HG02588 (cell line): ENCODE results near the gene TFCP2.
"Not testable (repeated sequence)": the region's sequence is repeated elsewhere in the genome, so short reads cannot be mapped to it uniquely, and the experiment has no call there.

Source experiments
- ATAC-seq: cut with Tn5 transposase; IDR thresholded peaks from one replicate; pipeline ENCODE4 v1.9.1; 2021; ENCODE audit warnings: mild to moderate bottlenecking, moderate library complexity; ENCODE audit not compliant: unreplicated experiment

TFCP2 gene, protein sequence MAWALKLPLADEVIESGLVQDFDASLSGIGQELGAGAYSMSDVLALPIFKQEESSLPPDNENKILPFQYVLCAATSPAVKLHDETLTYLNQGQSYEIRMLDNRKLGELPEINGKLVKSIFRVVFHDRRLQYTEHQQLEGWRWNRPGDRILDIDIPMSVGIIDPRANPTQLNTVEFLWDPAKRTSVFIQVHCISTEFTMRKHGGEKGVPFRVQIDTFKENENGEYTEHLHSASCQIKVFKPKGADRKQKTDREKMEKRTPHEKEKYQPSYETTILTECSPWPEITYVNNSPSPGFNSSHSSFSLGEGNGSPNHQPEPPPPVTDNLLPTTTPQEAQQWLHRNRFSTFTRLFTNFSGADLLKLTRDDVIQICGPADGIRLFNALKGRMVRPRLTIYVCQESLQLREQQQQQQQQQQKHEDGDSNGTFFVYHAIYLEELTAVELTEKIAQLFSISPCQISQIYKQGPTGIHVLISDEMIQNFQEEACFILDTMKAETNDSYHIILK

GRCh38 chr12:51172515-51173431 is at the start of gene TFCP2:
TFCP2 (minus strand) TSS chr12:51173135; CDS start chr12:51172422, 713 bp downstream.
- peak; percentile 94 for ATAC-seq

GRCh38 chr12:51222461-51222860 is 49.5 kb upstream of the TFCP2 start:
- ATAC-seq = no peak

- not testable (repeated sequence) for ATAC-seq
These were observed 46.9 kb upstream of the TFCP2 start for GRCh38 chr12:51219857-51220256.

- ATAC-seq = no peak
These were observed 46.4 kb upstream of the TFCP2 start for GRCh38 chr12:51219322-51219721.

DNA sequence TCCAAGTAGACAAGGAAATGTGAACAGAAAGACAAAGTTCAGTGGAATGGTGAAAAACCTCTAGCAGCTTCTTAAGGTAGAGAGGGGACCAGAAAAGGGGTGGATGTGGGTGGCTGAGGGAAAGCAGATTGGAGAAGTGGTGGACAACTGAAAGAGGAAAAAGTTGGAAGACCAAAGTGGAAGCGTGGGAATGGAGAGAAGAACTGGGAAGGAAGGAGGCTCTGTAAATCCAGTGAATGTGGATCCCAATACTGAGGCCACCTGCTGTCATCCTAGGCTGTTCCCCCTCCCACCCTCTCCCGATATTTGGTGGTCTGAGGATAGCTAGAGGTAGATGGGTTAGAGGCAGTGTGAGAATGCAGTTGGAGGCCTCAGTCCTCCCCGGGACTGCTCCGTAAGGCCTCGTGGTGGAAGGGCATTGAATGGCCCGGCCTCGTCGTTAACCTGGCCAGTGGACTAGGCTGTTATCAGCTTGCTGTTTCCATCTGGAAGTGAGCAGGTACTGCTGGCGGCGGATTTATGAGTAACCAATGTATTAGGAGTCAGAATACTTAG is 45.7 kb upstream of the TFCP2 start:
- no peak for ATAC-seq

DNA sequence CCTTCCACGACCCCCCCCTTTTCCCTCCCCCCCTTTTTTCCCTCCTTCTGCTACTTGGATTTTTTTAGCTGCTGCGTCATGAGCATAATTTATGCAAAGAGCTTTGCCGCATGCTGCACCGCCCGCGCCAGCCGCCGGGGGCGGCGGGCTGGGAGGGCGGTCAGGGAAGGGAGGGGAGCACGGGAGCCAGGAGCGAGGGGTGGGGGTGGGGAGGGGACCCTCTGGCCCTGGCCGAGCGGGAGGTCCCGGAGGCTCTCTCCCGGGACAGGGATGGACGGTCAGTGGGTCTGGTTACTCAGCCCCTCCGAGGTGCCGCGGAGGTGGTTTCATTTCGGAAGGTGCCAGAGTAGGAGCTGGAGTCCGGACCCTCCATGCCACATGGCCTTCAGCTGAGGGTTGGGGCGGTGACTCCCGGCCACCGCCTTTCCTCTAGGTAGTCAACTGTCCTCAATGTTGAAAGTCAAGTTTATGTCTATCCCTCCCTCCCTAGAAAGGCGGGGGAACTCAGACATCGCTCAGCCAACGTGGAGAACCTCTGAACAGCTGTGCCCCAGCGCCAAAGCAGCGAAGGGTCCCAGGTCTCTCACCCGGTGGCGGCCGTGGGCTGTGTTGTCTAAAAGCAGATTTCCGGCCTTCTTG is 45.2 kb upstream of the TFCP2 start, which contains the start of gene POU6F1:
Gene POU6F1, minus strand, starts transcription at position 95 of the 639 bp plus-strand sequence. CDS start 11,226 bp downstream, outside the sequence.
- peak; percentile 62 for ATAC-seq

- ATAC-seq = peak; percentile 58
These were observed 44.4 kb upstream of the TFCP2 start for GRCh38 chr12:51217133-51217967.

GRCh38 chr12:51216642-51217041 is 43.7 kb upstream of the TFCP2 start:
- no peak for ATAC-seq

- no peak for ATAC-seq
These were observed 42.0 kb upstream of the TFCP2 start for GRCh38 chr12:51214895-51215294.

DNA sequence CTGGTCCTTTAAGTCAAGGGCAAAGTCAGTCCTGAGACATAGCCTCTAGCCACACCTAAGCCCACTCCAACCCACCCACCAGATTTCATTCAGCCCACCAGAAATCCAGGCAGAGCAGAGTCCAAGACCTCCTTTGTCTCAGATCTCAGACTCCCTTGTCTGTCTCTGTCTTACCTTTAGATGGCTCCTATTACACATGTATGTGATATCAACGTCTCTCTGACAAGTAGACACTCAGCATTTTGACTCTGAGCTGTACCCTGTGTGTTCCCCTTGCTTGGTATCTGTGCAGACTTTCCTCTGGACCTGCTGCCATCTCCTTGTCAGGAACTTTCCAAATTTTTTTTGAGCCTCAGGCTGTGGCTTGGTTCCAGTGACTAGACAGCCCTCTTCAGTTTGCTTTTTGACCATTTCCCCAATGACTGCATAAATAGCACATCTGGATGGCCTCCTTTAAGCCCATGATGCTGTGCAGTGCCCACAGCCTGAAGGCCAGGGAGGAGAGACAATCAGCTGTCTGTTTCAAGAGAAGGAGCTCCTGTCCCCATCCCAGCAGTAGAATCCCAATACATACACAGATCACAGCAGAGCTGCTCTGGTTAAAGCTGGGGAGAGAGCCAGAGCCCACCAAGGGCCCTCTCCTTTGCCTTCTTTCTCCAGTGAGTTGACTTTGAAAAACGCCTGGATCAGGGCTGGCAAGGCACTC is 37.9 kb upstream of the TFCP2 start:
- ATAC-seq = no peak

GRCh38 chr12:51209259-51209658 is 36.3 kb upstream of the TFCP2 start:
- no peak for ATAC-seq

DNA sequence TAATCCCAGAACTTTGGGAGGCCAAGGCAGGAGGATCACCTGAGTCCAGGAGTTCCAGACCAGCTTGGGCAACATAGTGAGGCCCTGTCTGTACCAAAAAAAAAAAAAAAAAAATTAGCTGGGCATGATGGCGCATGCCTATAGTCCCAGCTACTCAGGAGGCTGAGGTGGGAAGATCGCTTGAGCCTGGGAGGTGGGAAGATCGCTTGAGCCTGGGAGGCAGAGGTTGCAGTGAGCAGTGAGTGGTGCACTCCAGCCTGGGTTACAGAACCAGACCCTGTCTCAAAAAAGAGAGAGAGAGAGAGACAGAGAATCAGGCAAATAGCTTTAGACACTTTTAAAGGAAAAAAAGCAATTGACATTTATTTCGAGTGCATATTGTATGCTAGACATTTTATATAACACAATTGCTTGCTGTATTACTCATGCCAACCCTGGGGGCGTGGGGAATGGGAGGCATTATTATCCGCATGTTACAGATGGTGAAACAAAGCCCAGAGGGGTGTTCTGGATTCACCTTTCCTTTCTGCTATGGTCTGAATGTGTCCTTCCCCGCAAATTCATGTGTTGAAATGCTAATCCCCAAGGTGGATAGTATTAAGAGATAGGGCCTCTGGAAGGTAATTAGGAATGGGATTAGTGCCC is 35.2 kb upstream of the TFCP2 start:
- no peak for ATAC-seq

- ATAC-seq = no peak
These were observed 32.4 kb upstream of the TFCP2 start for GRCh38 chr12:51205350-51205749.

- ATAC-seq = no peak
These were observed 29.8 kb upstream of the TFCP2 start for GRCh38 chr12:51202718-51203117.

DNA sequence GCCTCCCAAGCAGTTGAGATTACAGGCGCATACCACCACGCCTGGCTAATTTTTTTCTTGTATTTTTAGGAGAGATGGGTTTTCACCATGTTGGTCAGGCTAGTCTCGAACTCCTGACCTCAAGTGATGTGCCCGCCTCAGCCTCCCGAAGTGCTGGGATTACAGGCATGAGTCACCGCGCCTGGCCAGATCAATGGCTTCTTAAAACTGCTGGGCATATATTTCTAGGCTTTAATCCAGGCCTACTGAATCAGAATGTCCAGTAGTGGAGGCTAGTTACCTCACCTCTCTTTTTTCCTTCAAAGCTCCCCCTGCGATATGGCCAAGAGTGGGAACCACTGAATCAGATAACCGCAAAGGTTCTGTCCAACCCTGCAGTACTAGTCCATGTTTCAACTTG is 27.9 kb upstream of the TFCP2 start:
- ATAC-seq = no peak

- ATAC-seq = no peak
These were observed 27.2 kb upstream of the TFCP2 start for GRCh38 chr12:51200156-51200555.

DNA sequence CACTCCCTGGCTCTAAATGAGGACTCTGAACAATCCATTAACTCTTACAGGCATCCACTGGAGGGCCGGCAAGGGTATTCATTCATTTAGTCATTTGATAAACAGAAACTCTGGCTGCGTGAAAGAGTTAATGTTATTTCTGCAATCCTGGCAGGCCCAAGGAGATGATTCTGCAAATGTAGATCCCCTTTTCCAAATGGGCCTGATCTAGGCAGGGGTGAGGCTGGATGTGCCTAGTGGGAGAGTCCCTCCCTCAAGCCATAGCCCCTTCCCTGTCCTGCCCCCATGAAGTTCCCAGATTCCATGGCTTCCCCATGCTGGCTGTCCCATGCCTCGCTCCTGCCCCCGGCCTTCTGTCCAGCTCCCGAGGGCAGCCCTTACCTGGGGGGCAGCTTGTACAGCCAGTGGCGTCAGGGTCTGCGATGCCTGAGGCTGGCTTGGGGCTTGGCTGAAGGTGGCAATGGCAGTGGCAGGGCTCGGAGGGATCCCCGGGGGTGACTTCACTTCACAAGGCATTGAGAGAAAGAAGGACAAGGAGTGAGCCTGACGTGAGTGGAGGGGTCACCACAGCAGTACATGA is 26.5 kb upstream of the TFCP2 start:
- no peak for ATAC-seq
